Adrenal gland (tissue), 12 donors: ENCODE measurements around the gene SGK2. TPM values are rescaled to one million over a fixed set of nuclear protein-coding genes. Genes with fewer than 3 reads are reported as not detected.

Experiments used
- DNase-seq, 7 donors: peaks; one replicate each; pipeline ENCODE4 v3.0.0-alpha.2; 2019 to 2020
- H3K27ac ChIP-seq, 5 donors: fragments of 200-600 bp; sonication (generic) in 4 of 5; 1 replicate in 3 of 5; 2 replicates in 2 of 5; pipeline versions ENCODE4 v1.5.1 to v1.8.0; 2016 to 2020; ENCODE audit warnings: mild to moderate bottlenecking in 1 of 5
- H3K27me3 ChIP-seq: fragments of 200-600 bp; 2 replicates; pipeline ENCODE4 v1.8.0; 2021
- H3K36me3 ChIP-seq, 2 donors: fragments of 200-600 bp; replicated peaks in 1 of 2; 1 replicate in 1 of 2; 2 replicates in 1 of 2; pipeline versions ENCODE4 v1.5.1 to v1.8.0; 2018 to 2022
- H3K4me1 ChIP-seq, 2 donors: fragments of 200-600 bp; replicated peaks in 1 of 2; 1 replicate in 1 of 2; 2 replicates in 1 of 2; pipeline versions ENCODE4 v1.5.1 to v1.8.0; 2018 to 2021
- H3K4me3 ChIP-seq, 4 donors: fragments of 200-600 bp; sonication (generic) in 3 of 4; one replicate each; pipeline ENCODE4 v1.5.1; 2016 to 2018
- H3K9me3 ChIP-seq, 3 donors: fragments of 200-600 bp; sonication (generic) in 1 of 3; replicated peaks in 1 of 3; 1 replicate in 2 of 3; 2 replicates in 1 of 3; pipeline versions ENCODE4 v1.5.1 to v1.8.0; 2016 to 2021
- POLR2A ChIP-seq, 2 donors: fragments of 450-650 bp; IDR thresholded peaks; one replicate each; pipeline ENCODE4 v1.6.1; 2017; ENCODE audit warnings: antibody characterized with exemption in 2 of 2, mild to moderate bottlenecking in 2 of 2, moderate library complexity in 1 of 2
- WGBS, 4 donors: extraction: QIAGEN DNeasy Blood & Tissue Kit in 2 of 4; methylation state at CpG; one replicate each; pipeline versions ENCODE4 v1.1.5 to v1.1.7; 2013 to 2017; 5-methylcytosine and 5-hydroxymethylcytosine counted together
- intact Hi-C, 2 donors: fragments of 100-400 bp; cut with DNase I; formaldehyde crosslinking; loops; one replicate each; pipeline versions ENCODE4 v1.14.1 to v1.15.0; 2022 to 2023
- polyA plus RNA-seq, 3 donors: library from polyadenylated mRNA; stranded (reverse); fragments of 200-250 nt in 2 of 3; fragments of 350-450 nt in 1 of 3; fragmentation: Illumina TruSeq in 1 of 3; extraction: RNeasy Lipid Tissue Mini Kit (QIAGEN cat#74804) in 1 of 3; gene quantifications; one replicate each; pipeline ENCODE4 v1.2.3, GENCODE V29; 2013 to 2014
- total RNA-seq, 9 donors: library from RNA; depleted of rRNA in 4 of 9; stranded (reverse); fragments of >200 nt in 4 of 9; fragments of 120-200 nt in 1 of 9; fragmentation: NEBNext Ultra II Directional in 1 of 9; extraction: Animal tissue kit (Norgen Biotek cat#: 25700) in 1 of 9; gene quantifications; one replicate each; pipeline versions ENCODE4 v1.1.0 to v1.2.4, GENCODE V29; 2013 to 2023
- TF ChIP-seq, protein P1 (sequence below), 6 experiments: fragments of 450-650 bp in 4 of 6; fragments of 200-600 bp in 2 of 6; sonication (generic) in 1 of 6; IDR thresholded peaks; 1 replicate in 5 of 6; 2 replicates in 1 of 6; pipeline versions ENCODE4 v1.5.1 to v1.8.0; 2016 to 2021; ENCODE audit warnings: antibody characterized with exemption in 6 of 6, mild to moderate bottlenecking in 2 of 6, moderate library complexity in 1 of 6
- donor health status: healthy with polysubstance abuse.
- donor health status: Bipolar disorder and iron deficiency.
- donor health status: DM: yes; HTN: yes; CAD: no.
- donor health status: DM: no; HTN: no; CAD: no.
- donor health status: DM: no; HTN: no; CAD: no.
- donor health status: DM: yes; HTN: yes; CAD: no.

SGK2 gene
- total and polyA plus RNA-seq, 12 donors, result 0.38 to 4.9 (median 1.3) TPM; not detected in 2

- TF ChIP-seq, protein P1, sequence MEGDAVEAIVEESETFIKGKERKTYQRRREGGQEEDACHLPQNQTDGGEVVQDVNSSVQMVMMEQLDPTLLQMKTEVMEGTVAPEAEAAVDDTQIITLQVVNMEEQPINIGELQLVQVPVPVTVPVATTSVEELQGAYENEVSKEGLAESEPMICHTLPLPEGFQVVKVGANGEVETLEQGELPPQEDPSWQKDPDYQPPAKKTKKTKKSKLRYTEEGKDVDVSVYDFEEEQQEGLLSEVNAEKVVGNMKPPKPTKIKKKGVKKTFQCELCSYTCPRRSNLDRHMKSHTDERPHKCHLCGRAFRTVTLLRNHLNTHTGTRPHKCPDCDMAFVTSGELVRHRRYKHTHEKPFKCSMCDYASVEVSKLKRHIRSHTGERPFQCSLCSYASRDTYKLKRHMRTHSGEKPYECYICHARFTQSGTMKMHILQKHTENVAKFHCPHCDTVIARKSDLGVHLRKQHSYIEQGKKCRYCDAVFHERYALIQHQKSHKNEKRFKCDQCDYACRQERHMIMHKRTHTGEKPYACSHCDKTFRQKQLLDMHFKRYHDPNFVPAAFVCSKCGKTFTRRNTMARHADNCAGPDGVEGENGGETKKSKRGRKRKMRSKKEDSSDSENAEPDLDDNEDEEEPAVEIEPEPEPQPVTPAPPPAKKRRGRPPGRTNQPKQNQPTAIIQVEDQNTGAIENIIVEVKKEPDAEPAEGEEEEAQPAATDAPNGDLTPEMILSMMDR (IDR thresholded peaks at IDR 0.05), result no peak
- no peak for TF ChIP-seq POLR2A (IDR thresholded peaks at IDR 0.05)
- Histone ChIP-seq H3K27me3 (no peaks in the 10 kb centered on the region), H3K4me3 (no peak overlapping the region), H3K9me3 (no peaks in the 10 kb centered on the region), H3K27ac (no peak overlapping the region), H3K36me3 (no peaks in the 10 kb centered on the region), H3K4me1 (peaks cover 0 to 4% of the 10 kb centered on the region in 2 donors)
- WGBS, 4 donors, result 84 to 97% (median 94%) methylated on average over 4 to 5 of the region's 5 CpGs
- no peak for DNase-seq
- intact Hi-C loops, result no loop called here
Observed at GRCh38 chr20:43529051-43529450, 29.8 kb upstream of the SGK2 start.

DNA sequence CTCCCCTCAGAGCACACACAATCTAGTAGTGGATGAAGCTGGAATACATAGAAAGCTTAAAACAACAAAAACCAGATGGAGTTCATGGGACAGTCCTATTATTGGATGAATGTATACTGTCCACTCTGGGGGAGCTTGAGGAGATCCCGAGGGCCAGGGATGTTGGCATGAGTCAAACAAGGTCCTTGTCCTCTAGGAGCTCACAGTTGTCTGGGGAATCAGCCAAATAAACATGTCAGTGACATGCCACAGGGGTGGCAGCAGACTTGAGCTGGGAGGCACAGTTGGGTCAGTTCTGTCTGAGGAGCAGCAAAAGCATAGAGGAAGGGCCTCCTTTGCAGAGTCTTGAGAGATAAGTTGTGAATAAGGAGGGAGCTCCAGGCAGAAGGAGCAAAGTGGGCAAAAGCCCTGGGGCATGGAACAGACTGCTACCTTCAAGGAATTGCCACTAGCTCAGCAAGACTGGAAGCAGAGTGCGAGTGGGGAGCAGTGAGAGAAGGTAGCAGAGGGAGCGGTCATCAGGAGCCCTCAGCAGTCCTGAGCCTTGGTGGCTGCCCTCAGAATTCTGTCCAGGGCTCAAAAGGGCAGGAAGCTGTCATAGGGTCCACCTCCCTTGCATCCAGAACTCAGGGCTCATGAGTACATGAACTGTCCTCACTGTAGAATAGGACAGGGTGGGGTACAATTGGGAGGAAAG, 29.2 kb upstream of the SGK2 start:
- 74 to 81% (median 80%) methylated on average over 3 of the region's 3 CpGs for WGBS, 4 donors
- Histone ChIP-seq H3K36me3 (no peaks in the 10 kb centered on the region), H3K4me1 (peaks cover 0 to 4% of the 10 kb centered on the region in 2 donors), H3K27me3 (no peaks in the 10 kb centered on the region), H3K27ac (no peak overlapping the region), H3K9me3 (no peaks in the 10 kb centered on the region), H3K4me3 (no peak overlapping the region)
- TF ChIP-seq, protein P1 (IDR thresholded peaks at IDR 0.05), result no peak
- TF ChIP-seq POLR2A (IDR thresholded peaks at IDR 0.05), result no peak
- peak in 2 of 7 donors; percentile 35 to 42 for DNase-seq
- intact Hi-C loops, result loop anchor here in 1 of 2 donors (10.0 kb wide), 1 partner anchor 165 kb away; no protein-coding TSS in a partner anchor

DNA sequence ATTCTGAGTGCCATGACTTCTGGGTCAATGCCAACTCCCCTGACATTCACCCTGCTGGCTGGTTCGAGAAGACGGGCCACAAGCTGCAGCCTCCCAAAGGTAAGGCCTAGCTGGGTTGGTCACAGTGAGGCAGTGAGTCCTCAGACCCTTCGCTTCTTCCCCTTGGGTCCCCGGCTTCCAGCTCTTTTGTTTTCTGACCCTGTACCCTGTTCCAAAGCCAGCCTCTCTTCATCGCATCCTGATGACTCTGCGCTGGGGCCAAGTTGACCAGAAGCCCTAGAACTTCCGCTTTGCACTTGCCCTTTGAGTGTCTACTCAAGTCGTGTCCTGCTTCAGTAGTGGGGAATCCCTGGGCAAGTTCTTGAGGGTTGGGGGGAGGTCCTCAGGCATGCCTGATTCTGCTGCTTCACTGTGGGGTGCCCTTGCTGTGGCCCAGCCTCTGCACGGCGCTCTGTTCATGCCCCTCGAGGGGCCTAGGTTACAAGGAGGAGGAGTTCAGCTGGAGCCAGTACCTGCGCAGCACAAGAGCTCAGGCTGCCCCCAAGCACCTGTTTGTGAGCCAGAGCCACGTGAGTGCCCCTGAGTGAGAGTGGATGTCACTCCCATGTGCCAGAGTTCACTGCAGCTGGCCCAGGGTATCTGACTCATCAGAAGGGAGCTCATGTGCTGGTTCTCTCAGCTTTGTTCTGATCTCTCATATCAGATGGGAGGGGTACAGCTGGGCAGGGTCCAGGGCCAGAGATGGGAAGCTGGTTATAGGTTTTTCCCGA, 28.3 kb upstream of the SGK2 start:
- TF ChIP-seq, protein P1 (IDR thresholded peaks at IDR 0.05), result no peak
- TF ChIP-seq POLR2A (IDR thresholded peaks at IDR 0.05), result peak in 1 of 2 donors; percentile 15
- no peaks in the 10 kb centered on the region for H3K36me3 ChIP-seq
- no peaks in the 10 kb centered on the region for H3K9me3 ChIP-seq
- no peak overlapping the region for H3K4me3 ChIP-seq
- H3K27ac ChIP-seq, result peak overlapping the region in 3 of 5 donors; percentile 54 to 73 (median 66)
- intact Hi-C loops, result loop anchor here in 1 of 2 donors (10.0 kb wide), 1 partner anchor 164 kb away; no protein-coding TSS in a partner anchor
- peaks cover 0 to 4% of the 10 kb centered on the region in 2 donors for H3K4me1 ChIP-seq
- no peaks in the 10 kb centered on the region for H3K27me3 ChIP-seq
- peak; percentile 51 to 86 (median 67) for DNase-seq
- WGBS, 4 donors, result 84 to 90% (median 86%) methylated on average over 9 to 14 of the region's 14 CpGs

- Histone ChIP-seq H3K36me3 (no peaks in the 10 kb centered on the region), H3K9me3 (no peaks in the 10 kb centered on the region), H3K4me1 (peaks cover 0 to 4% of the 10 kb centered on the region in 2 donors), H3K27ac (peak overlapping the region in 3 of 5 donors; percentile 54 to 73 (median 66)), H3K4me3 (no peak overlapping the region), H3K27me3 (no peaks in the 10 kb centered on the region)
- intact Hi-C loops, result loop anchor here in 1 of 2 donors (10.0 kb wide), 1 partner anchor 164 kb away; no protein-coding TSS in a partner anchor
- DNase-seq, result no peak
- TF ChIP-seq POLR2A (IDR thresholded peaks at IDR 0.05), result no peak
- TF ChIP-seq, protein P1 (IDR thresholded peaks at IDR 0.05), result no peak
Observed at GRCh38 chr20:43531091-43531443, 27.8 kb upstream of the SGK2 start.
